CD4-positive, alpha-beta T cell treated with Interleukin-17A for 4 hours (primary cell): ENCODE data around the gene RFPL4A.
"Not testable (repeated sequence)": the region's sequence is repeated elsewhere in the genome, so short reads cannot be mapped to it uniquely, and the experiment has no call there.

Experiments
- DNase-seq: peaks from one replicate; pipeline ENCODE4 v3.0.0-alpha.2; 2020; ENCODE audit warnings: mixed read lengths

The RFPL4A gene

DNA sequence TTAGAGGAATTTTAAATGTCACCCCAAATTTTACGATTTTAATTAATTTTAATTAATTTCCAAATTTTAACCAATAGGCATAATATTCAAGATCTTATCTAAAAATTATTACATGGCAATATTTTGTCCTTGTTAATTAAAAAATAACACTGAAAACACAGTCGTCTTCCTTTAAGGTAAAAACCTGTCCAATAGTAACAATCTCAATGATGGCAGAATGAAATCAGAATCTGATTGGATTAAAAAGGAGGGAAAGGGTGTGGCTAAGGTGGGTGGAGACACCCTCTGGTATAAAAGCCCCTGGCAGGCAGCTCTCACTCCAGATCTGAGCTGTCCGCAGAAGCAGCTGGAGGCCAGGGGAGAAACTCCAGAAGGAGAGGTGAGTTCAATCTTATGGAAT is at the start of gene RFPL4A:
Gene RFPL4A (plus strand): TSS at position 301 of the 400 bp plus-strand sequence. CDS start 2,704 bp downstream, outside the sequence.
- not testable (repeated sequence) for DNase-seq

DNA sequence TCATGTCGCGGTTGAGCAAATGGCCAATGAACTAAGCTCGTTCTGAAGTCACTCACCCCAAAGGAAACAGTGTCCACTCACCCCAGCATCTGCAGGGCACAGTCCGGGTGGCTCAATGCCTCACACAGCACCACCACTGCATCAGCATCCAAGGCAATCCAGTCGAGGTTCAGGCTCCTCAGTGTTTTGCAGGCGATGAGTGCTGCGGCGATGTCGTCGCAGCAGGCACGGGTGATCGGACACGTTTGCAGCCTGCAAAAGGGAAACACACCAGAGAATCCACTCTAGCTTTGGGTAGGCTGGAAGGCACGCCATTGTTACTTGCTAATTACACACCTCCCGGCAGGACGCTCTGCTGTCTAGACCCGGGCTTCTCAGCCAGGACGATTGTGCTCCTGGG is 47.2 kb upstream of the RFPL4A start:
- no peak for DNase-seq

DNA sequence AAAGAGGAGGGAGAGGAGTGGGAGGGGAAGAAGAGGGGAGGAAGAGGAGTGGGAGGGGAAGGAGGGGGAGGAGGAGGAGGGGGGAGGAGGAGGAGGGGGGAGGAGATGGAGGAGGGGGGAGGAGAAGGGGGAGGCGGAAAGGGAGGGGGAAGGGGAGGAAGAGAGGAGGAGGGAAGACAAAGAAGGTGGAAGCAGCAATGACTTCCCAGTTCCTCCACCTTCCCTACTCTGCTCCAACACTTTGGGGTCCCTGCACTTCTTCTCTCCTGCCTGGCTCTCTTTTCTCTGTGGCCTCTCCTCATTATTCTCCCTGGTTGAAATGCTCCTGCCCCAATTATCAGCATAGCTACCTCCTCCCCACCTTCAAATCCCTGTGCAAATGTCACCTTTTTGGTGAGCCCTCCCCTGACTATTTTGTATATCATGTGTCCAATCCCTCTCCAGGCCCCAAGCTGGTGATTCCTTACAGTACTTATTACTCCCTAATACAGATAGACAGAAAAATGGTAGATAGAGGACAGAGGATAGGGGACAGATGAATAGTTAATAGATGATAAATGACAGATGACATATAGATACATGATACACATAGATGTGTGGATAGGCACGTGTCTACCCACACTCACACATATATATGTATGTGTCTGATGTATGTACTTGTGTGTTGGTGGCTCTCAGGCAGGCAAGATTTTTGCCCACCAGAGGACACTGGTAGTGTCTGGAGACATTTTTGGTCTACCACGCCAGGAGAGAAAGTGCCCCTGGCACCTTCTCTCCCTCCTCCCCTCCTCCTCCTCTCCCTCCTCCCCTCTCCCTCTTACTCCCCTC is 45.9 kb upstream of the RFPL4A start:
- no peak for DNase-seq

DNA sequence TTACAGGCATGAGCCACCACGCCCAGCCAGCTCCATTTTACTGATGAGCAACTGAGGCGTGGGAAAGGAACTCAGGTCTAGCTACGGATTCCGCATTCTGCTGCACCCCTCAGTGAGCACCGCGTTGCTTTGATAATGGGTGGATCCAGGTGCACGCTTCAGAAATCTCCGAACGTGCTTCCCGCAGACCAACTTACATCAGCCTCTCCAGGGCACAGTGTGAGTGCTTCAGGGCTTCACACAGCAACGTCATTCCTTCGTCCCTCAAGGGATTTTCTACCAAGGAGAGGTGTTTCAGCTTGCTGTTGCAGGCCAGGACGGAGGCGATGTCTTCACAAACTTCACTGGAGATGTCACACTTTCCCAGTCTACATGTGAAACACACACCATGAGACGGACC is 42.4 kb upstream of the RFPL4A start:
- DNase-seq = no peak

DNA sequence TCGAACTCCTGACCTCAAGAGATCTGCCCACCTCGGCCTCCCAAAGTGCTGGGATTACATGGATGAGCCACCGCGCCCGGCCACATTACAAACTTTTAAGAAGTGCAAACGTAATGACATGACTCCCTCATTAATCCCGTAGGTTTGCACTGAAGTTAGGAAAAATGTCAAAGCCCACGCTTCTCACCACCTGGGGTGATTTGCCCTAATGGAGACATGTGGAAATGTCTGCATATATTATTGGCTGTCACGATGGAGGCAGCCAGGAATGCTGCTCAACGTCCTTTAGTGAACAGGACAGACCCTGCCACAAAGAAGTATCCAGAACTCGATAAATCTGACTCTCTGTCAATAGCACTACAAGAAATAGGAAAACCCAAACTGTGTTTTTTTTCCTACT is 41.6 kb upstream of the RFPL4A start:
- no peak for DNase-seq

DNA sequence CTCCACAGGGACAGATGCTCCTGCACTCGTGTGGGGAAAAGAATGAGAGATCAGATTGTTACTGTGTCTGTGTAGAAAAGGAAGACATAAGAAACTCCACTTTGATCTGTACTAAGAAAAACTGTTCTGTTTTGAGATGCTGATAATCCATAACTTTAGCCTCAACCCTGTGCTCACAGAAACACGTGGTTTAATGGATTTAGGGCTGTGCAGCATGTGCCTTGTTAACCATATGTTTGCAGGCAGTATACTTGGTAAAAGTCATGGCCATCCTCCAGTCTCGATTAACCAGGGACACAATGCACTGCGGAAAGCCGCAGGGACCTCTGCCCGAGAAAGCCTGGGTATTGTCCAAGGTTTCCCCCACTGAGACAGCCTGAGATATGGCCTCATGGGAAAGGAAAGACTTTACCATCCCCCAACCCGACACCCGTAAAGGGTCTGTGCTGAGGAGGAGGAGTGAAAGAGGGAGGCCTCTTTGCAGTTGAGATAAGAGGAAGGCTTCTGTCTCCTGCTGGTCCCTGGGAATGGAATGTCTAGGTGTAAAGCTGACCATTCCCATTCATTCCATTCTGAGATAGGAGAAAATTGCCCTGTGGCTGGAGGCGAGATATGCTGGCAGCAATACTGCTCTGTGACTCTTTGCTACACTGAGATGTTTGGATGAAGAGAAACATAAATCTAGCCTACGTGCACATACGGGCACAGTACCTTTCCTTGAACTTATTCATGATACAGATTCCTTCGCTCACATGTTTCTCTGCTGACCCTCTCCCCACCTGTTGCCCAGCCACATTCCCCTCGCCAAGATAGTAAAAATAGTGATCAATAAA is 40.8 kb upstream of the RFPL4A start:
- not testable (repeated sequence) for DNase-seq

DNA sequence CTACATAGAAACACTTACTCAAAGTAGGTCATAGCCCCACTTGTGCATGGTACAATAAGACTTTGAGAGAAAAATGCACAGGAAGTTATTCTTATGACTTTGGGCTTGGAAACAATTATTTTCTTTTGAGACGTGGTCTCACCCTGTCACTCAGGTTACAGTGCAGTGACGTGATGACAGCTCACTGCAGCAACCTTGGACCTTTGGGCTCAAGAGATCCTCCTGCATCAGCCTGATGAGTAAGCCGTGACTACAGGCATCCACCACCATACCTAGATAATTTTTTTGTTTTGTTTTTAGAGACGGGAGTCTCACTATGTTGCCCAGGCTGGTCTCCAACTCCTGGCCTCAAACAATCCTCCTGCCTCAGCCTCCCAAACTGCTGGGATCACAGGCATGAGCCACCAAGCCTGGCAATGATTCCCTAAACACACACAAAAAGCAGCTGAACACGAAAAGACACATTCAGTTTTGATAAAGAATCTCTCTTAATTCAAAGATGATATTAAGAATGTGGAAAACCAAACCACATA is 38.6 kb upstream of the RFPL4A start:
- DNase-seq = no peak

DNA sequence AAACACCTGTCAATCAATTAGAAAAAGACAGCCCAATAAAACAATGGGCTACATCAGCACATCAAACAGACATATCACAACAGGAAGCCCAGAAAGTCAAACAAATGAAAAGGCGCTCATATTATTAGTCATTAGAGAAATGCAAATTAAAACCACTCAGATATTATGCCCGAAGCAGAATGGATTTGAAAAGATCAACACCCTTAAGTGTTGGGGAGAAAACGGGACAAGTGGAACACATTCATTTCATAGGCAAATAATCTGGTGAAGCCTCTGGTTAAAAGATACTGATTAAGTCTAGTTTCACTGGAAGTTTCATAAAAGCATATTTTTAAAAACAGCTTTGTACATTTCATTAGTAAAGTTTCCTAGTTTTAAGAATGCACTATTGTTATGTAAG is 38.1 kb upstream of the RFPL4A start:
- DNase-seq = no peak

DNA sequence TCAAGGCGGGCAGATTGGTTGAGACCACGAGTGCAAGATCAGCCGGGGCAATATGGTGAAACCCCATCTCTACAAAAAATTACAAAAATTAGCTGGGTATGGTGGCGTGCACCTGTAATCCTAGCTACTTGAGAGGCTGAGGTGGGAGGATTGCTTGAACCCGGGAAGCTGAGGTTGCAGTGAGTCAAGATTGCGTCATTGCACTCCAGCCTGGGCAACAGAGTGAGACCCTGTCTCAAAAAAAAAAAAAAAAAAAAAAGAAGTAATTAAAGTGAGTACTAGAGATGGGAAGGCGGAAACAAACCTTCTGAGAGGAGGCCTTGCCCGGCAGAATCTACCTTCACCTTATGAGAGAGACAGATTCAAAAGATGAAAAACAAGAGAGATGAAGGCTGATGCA is 35.4 kb upstream of the RFPL4A start:
- DNase-seq = no peak

DNA sequence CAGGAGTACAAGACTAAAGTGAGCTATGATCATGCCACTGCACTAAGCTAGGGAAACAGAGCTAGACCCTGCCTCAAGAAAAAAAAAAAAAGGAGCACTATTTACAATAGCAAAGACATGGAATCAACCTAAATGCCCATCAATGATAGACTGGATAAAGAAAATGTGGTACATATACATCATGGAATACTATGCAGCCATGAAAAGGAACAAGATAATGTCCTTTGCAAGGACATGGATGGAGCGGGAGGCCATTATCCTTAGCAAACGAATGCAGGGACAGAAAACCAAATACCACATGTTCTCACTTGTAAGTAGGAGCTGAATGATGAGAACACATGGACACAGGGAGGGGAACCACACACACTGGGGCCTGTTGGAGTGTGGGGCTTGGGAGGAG is 28.5 kb upstream of the RFPL4A start:
- DNase-seq = not testable (repeated sequence)

DNA sequence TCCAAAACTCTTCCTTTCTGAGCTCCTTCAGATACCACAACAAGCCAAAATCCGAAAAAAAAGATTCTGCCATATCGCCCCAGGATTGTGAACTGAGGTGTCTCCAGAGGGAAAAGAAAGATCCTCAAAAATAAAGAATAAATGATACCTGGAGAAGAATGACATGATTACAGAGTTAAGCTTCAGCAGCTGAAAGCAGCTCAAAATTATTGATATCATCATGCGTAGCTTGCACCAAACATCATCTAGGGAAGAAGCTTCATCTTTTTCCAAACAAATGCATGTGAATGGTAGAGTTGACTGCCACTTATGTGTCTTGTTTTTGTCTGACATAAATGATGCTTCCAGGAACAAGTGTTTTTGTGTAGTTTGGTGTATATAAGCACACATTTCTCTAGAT is 20.6 kb upstream of the RFPL4A start, which contains the start of gene NLRP9:
Gene NLRP9 (minus strand): TSS at position 101 of the 400 bp plus-strand sequence. CDS start 28 bp downstream, at position 73.
- no peak for DNase-seq

DNA sequence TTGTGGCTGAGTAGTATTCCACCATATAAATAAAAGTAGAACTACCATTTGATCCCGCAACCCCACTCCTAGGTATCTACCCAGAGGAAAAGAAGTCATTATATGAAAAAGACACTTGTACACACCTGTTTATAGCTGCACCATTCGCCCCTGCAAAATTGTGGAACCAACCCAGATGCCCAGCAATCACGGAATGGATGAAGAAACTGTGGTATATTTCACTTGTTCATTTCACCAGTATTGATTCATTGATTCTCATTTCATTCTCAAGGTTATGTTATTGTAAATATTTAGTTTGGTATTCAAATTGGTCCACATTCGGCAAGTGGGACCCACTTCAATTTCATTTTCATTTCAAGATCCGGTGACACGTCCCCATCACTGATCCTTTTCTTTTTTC is 8.2 kb upstream of the RFPL4A start:
- no peak for DNase-seq

DNA sequence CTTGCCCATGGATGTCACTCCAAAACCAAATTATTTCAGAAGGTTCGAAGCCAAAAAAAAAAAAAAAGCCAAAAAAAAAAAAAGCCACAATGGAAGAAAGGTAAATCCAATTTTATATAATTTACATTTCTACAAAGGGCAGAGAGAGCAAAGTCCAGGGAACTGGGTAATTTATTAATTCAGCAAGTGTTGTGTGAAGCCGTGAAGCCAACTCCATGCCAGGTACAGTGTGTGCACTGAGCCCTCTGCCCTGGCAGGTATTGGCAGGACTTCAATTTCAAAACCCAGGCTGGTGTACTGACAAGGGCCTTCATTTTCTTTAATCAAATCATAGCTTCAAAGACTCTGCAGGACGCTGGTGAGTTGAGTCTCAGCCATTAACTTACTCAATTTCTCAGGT is 5.5 kb upstream of the RFPL4A start:
- no peak for DNase-seq

DNA sequence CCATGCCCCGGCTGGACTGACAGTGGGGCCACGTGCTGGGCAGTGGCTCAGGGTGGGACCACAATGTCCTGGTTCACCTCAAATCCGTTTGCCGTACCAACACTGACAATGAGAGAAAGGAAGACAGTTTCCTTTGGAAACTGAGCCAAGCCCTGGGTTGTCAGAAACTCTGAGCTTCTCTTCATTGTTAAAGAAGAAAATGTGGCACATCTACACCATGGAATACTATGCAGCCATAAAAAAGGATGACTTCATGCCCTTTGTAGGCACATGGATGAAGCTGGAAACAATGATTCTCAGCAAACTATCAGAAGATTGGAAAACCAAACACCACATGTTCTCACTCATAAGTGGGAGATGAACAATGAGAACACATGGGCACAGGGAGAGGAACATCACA is 2.1 kb upstream of the RFPL4A start:
- DNase-seq = not testable (repeated sequence)

DNA sequence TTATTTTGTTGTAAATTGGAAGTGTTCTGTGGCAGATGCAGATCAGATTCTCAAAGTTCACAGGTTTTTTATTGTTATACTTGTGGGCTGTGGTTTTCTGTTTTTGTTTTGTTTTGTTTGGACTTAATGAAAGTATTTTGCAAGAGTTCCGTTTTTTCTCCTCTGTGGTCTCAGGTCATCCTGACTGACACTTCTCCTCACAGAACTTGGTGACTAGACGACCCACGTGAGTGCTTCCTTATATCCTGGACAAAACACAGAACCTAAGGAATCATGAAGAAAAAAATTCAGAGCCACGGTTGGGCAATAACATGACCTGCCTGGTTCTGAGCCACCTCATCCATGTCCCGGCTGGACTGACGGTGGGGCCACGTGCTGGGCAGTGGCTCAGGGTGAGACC is 7.6 kb downstream of the RFPL4A start:
- DNase-seq = no peak

DNA sequence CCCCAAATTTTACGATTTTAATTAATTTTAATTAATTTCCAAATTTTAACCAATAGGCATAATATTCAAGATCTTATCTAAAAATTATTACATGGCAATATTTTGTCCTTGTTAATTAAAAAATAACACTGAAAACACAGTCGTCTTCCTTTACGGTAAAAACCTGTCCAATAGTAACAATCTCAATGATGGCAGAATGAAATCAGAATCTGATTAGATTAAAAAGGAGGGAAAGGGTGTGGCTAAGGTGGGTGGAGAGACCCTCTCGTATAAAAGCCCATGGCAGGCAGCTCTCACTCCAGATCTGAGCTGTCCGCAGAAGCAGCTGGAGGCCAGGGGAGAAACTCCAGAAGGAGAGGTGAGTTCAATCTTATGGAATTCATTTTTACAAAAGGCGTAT is 9.9 kb downstream of the RFPL4A start, which contains the start of gene RFPL4AL1:
Gene RFPL4AL1 (plus strand): TSS at position 301 of the 400 bp plus-strand sequence. CDS start 2,687 bp downstream, outside the sequence.
- not testable (repeated sequence) for DNase-seq

DNA sequence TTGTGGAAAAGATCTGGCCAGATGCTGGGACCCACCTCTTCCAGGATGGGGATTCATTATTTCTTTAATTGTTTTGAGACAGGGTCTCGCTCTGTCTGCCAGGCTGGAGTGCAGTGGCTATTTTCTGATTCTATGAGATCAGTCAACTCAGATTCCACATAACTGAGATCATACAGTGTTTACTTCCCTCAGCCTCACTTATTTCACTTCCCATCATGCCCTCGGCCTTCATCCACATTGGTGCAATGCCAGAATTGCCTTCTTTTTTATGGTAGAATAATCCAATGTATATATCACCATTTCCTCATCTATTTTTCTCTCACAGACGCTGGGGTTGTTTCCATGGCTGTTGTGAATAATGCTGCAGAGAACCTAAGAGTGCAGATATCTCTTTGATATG is 10.7 kb downstream of the RFPL4A start:
- not testable (repeated sequence) for DNase-seq

DNA sequence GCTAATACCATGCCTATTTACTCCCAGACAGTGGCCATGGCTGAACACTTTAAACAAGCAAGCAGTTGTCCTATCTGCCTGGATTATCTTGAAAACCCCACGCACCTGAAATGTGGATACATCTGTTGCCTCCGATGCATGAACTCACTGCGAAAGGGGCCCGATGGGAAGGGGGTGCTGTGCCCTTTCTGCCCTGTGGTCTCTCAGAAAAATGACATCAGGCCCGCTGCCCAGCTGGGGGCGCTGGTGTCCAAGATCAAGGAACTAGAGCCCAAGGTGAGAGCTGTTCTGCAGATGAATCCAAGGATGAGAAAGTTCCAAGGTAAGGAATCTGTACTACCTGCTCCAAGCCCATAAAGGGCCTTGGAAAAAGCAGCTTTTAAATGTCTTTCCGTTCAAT is 18.6 kb downstream of the RFPL4A start:
- no peak for DNase-seq

DNA sequence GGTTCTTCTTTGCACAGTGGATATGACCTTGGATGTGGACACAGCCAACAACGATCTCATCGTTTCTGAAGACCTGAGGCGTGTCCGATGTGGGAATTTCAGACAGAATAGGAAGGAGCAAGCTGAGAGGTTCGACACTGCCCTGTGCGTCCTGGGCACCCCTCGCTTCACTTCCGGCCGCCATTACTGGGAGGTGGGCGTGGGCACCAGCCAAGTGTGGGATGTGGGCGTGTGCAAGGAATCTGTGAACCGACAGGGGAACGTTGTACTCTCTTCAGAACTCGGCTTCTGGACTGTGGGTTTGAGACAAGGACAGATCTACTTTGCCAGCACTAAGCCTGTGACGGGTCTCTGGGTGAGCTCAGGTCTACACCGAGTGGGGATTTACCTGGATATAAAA is 19.4 kb downstream of the RFPL4A start:
- DNase-seq = no peak

DNA sequence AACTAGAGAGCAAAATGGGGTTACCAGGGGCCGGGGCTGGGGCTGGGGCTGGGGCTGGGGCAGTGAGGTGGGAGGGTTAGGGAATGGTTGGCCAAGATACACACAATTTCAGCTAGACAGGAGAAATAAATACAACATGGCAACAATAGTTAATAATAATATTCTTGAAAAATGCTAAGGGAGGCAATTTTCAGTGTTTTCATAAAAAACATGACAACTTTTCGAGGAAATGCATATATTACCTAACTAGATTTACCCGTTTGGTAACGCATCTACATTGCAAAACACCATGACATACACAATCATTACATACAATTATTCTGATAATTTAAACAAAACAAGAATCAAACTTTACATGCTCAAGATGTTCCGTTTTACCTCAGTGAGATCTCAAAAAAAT is 22.2 kb downstream of the RFPL4A start:
- DNase-seq = no peak

DNA sequence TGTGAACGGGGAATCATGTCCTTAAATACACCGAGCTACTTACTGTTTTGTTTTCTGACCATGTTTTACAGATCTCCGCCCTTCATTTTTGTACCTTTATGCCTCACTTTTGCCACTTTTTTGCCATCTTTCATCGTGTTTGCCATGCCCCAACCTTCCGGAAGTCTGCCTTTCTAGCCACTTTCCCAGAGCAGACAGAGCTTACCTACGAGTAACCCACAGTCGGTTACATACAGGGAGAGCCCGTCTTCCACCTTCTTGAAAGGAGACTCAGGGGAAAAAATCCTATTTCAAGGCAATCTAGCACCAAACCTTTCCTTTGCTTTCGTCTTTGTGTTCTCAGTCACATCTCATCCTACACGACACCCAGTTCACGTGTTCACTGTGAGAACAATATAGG is 36.1 kb downstream of the RFPL4A start:
- DNase-seq = no peak

DNA sequence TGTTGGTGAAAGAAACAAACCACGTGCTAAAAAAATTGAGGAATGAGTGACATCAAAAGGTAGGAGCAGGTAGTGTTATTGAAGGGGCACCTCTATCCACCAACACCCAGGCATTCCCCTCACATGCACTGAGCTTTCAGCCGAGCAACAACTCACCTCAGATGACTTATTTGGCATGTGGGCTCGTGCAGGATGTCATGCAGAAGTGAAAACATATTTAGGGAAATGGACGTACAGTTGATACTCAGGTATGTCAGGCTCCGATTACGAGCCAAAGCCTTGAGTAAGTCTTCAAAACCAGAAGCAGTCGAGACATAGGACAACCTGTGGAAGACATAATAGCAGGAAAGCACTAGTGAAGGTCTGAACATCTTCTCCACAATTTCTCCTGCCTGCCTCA is 42.5 kb downstream of the RFPL4A start:
- no peak for DNase-seq

DNA sequence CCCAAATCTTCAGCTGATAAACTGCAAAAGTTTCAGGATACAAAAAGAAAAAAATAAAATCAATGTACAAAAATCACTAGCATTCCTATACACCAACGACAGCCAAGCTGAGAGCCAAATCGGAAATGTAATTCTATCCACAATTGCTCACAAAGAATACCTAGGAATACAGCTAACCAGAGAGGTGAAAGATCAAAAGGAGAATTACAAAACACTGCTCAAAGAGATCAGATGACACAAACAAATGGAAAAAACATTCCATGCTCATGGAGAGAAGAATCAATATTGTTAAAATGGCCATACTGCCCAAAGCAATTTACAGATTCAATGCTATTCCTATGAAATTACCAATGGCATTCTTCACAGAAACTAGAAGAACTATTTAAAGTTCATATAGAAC is 43.4 kb downstream of the RFPL4A start:
- DNase-seq = no peak
